Mammary epithelial cell (primary cell): Measurements from ENCODE around the gene EPM2AIP1.

Experiments
- EZH2 ChIP-seq: IDR thresholded peaks from 2 replicates; pipeline ENCODE4 v1.6.1; 2012; ENCODE audit warnings: low read length, inconsistent platforms, borderline replicate concordance
- TF ChIP-seq, protein P1 (sequence below), 2 donors: IDR thresholded peaks in 1 of 2; conservative IDR thresholded peaks in 1 of 2; 2 replicates each; pipeline ENCODE4 v1.5.1; 2011 to 2012; ENCODE audit warnings: inconsistent platforms in 2 of 2, low read length in 2 of 2, mild to moderate bottlenecking in 2 of 2, control low read depth in 1 of 2, low read depth in 1 of 2; ENCODE audit not compliant: insufficient read depth in 1 of 2; ENCODE audit errors: extremely low read depth in 1 of 2

DNA sequence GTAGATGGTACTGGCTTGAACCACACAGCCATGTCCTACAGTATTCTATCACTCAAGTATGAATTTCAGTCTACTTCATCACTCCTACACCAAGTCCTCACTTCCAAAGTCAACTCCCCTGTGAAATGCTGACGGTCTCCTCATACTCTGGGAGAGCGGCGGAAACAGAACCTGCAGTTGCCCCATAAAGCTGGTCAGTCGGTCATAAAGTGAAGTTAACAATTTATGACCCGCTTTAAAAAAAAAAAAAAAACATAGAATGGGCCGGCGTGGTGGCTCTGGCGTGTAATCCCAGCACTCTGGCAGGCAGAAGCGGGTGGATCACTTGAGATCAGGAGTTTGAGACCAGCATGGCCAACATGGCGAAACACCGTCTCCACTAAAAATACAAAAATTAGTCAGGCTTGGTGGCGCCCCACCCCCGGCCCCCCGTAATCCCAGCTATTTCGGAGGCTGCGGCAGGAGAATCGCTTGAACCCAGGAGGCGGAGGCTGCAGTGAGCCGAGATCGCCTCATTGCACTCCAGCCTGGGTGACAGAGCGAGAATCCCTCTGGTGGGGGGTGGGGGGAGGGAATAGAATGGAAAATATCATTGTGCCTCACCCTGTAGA is 50.2 kb downstream of the EPM2AIP1 start:
- TF ChIP-seq, protein P1, sequence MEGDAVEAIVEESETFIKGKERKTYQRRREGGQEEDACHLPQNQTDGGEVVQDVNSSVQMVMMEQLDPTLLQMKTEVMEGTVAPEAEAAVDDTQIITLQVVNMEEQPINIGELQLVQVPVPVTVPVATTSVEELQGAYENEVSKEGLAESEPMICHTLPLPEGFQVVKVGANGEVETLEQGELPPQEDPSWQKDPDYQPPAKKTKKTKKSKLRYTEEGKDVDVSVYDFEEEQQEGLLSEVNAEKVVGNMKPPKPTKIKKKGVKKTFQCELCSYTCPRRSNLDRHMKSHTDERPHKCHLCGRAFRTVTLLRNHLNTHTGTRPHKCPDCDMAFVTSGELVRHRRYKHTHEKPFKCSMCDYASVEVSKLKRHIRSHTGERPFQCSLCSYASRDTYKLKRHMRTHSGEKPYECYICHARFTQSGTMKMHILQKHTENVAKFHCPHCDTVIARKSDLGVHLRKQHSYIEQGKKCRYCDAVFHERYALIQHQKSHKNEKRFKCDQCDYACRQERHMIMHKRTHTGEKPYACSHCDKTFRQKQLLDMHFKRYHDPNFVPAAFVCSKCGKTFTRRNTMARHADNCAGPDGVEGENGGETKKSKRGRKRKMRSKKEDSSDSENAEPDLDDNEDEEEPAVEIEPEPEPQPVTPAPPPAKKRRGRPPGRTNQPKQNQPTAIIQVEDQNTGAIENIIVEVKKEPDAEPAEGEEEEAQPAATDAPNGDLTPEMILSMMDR (conservative IDR thresholded peaks at IDR 0.05 in 1 of 2, IDR thresholded peaks at IDR 0.05 in 1 of 2; ENCODE audit: extremely low read depth in 1 of 2, insufficient read depth in 1 of 2, low read depth in 1 of 2, low read length in 2 of 2): no peak
- no peak for TF ChIP-seq EZH2
